HTERT RPE-1 (cell line): ENCODE measurements around the gene CFL1.

Experiments used
- in situ Hi-C: fragments of 300-500 bp; cut with MboI; formaldehyde crosslinking; loops from 4 replicates; pipeline ENCODE4 v1.14.3; 2020; ENCODE audit warnings: low sequenced_read_pairs

The CFL1 gene

GRCh38 chr11:65888163-65888814 lies 30.3 kb upstream of the CFL1 start, which contains the start of gene FIBP:
TSS of gene FIBP (minus strand) at chr11:65888471. CDS start at chr11:65888418, 53 bp downstream.
- in situ Hi-C loops: no loop called here

- in situ Hi-C loops: no loop called here
Observed at GRCh38 chr11:65887723-65888162, 29.8 kb upstream of the CFL1 start.

DNA sequence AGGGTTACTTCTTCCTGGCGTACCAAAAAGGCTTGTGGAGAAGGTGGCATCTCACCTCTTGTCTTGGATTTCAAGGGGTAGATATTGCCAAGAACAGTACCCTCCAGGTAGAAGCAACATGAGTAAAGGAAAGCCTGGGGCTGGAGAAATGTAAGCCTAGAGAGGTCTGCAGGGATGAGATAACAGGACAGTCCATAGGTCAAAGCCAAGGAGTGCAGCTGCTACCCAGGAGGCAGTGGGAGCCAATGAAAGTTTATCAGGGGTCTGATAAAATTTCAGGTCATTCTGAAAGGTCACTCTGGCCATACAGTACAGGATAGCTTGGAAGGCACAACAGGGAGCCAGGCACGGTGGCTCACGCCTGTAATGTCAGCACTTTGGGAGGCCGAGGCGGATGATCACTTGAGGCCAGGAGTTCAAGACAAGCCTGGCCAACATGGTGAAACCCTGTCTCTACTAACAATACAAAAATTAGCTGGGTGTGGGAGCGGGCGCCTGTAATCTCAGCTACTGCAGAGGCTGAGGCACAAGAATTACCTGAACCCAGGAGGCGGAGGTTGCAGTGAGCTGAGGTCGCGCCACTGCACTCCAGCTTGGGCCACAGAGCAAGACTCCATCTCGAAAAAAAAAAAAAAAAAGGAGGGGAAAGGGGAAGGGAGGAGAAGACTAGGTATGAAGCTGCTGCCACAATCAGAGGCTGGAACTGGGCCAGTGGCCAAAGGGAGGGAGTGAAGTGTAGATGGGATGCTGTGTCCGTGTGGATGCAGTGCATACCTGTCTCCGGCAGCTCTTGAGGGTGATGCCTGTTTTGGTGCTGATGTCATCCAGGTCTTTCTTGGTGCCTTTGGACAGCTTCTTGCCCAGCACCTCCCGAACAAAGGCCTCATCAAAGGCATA lies 29.1 kb upstream of the CFL1 start:
- in situ Hi-C loops: no loop called here

GRCh38 chr11:65885808-65886536 lies 28.0 kb upstream of the CFL1 start:
- in situ Hi-C loops: no loop called here

DNA sequence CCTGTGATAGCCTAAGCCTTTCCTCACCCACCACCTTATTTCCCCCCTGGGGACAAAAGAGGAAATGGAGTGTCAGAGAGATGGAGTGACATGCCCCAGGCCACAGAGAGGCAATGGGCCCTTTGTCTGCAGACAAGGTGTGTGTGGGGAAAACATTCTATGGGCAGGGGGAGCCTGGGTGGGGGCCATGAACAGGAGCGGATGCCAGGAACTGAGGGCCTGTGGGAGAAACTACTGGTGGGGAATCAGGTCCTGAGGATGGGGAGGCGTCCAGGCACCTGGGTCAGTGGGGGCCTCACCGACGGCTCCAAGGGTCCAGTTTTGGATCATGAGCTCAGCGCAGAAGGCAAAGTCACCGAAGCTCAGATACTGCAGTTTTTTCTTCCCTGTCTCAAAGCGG lies 27.3 kb upstream of the CFL1 start:
- in situ Hi-C loops: no loop called here

DNA sequence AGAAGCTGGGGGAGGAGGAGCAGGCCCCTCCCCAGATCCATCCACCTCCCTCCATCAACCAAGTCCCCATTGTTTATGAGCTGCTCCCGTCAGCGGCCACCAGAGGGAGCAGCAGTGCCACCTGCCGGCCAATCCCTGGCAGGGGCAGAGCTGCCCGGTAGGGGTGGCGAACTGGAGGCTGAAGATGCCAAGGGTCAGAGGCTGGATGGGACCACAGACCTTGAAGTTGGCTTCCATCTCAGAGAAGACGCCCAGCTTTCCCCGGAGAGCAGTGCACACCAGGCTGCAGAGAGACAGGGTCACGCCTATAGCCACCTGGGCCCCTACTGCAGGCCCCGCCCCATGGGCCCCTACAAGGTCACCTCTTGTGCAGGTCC lies 26.7 kb upstream of the CFL1 start:
- in situ Hi-C loops: no loop called here

DNA sequence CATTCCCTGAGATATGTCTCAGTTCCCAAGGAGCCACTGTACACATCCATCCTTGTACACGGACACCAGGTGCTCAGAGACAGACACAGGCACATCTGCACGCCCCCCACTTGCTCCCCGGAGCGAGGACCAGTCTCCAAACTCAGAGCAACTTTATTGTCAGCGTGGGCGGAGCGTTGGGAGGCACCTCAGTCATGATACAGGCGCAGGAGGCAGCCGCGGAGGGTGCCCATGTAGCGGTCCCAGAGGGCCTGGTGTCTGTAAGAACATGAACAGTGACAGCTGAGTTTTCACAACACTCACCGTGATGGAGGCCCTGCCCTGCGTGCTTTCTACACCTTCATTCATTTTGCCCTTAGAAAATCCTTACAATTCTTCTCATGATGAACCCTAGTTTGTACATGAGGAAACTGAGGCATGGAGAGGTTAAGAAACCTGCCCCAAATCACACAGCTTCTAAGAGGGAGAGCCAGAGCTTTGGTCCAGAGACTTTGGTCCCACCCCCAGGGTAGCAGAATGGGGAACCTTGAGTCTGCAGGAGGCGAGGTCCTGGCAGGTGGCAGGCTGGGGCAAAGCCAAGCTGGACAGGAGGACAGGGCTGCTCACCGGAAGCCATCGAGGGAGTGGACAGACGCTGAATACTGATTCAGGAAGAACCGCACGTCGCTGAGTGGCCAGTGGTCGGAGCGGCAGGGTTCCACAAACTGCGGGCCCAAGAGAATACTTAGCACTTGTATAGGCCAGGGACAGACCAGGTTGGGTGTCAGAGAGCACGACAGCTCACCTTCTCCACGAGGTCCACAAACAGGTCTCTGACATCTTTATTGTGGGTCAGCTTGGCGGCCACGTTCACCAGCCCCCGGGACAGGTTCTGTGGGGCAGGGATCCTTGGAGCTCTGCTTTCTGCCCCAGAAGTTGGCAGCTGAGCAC lies 26.1 kb upstream of the CFL1 start:
- in situ Hi-C loops: no loop called here

DNA sequence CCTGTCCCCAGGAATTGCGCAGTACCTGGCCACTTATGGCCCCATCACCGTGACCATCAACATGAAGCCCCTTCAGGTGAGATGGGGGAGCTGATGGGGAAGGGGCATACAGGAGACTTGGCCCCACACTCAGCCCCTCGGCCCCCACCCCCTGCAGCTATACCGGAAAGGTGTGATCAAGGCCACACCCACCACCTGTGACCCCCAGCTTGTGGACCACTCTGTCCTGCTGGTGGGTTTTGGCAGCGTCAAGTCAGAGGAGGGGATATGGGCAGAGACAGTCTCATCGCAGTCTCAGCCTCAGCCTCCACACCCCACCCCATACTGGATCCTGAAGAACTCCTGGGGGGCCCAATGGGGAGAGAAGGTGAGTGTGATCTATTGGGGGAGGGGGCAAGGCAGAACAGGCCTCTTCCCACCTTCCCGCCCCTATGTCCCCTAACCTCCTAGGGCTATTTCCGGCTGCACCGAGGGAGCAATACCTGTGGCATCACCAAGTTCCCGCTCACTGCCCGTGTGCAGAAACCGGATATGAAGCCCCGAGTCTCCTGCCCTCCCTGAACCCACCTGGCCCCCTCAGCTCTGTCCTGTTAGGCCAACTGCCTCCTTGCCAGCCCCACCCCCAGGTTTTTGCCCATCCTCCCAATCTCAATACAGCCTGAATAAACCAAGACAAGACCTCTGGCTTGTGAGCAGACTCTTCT lies 25.2 kb upstream of the CFL1 start:
- in situ Hi-C loops: no loop called here

DNA sequence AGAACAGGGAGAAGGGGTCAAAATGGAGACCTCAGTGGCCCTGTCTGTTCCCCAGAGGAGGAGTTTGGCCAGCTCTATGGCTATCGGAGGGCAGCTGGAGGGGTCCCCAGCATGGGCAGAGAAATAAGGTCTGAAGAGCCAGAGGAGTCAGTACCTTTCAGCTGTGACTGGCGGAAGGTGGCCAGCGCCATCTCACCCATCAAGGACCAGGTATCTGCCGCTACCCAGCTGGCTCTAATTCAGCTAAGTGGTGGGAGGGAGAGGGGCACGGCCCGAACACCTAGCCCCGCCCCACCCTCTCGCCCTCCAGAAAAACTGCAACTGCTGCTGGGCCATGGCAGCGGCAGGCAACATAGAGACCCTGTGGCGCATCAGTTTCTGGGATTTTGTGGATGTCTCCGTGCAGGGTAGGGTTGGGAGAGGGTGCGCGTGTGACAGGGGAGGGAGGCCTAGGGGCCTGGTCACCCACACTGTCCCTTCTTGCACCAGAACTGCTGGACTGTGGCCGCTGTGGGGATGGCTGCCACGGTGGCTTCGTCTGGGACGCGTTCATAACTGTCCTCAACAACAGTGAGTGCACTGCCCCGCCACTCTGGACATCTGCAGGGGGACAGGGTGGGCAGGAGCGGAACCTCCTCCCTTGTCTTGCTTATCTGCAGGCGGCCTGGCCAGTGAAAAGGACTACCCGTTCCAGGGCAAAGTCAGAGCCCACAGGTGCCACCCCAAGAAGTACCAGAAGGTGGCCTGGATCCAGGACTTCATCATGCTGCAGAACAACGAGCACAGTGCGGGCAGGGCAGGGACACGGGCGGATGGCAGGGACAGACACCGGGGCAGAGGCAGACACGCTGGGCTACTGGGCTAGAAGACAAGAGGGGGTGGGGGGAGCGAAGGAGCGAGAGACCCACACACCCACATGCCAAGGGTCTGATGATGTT lies 24.4 kb upstream of the CFL1 start:
- in situ Hi-C loops: no loop called here

- in situ Hi-C loops: no loop called here
Observed at GRCh38 chr11:65880844-65881421, 23.0 kb upstream of the CFL1 start.

- in situ Hi-C loops: no loop called here
Observed at GRCh38 chr11:65880027-65880426, 22.0 kb upstream of the CFL1 start.

- in situ Hi-C loops: no loop called here
Observed at GRCh38 chr11:65879617-65880016, 21.6 kb upstream of the CFL1 start, which contains the start of gene CTSW. TSS of gene CTSW (plus strand) at chr11:65879837. CDS start at chr11:65879855, 18 bp downstream.

GRCh38 chr11:65873318-65874156 lies 15.6 kb upstream of the CFL1 start:
- in situ Hi-C loops: no loop called here

DNA sequence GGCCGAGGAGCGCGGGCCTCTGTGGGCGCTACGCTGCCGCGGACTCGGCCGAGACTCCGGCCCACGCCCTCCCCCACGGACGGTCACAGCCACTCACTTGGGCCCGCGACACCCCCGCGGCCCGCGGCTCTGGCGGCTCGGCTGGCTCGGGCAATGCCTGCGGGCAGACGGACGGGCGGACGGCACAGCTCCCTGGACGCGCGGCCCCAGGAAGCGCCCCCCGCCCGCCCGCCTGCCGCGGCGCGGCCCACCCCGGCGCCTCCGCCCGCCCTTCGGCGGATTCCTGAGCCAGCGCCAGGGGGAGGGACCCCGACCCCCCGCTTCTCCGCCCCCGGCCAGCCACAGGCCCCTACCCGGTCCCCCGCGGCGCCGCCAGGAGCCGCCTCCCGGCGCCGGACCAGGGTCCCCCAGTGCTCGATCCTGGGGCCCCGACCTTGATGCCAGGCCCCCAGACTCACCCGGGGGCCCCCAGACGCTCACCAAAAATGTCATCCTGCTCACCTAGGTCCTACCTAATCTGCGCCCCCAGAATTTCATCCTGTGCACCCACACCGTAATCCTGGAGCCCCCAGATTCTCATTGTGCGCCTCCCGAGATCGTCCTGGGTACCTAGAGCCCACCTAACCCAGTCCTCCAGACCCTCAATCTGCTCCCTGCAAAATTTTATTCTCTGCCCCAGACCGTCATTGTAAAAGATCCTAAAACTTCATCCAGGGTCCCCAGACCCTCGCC lies 14.8 kb upstream of the CFL1 start, which contains the start of gene EFEMP2:
Gene EFEMP2 (minus strand): TSS at position 215 of the 732 bp plus-strand sequence. CDS start 446 bp downstream, outside the sequence.
- in situ Hi-C loops: no loop called here

DNA sequence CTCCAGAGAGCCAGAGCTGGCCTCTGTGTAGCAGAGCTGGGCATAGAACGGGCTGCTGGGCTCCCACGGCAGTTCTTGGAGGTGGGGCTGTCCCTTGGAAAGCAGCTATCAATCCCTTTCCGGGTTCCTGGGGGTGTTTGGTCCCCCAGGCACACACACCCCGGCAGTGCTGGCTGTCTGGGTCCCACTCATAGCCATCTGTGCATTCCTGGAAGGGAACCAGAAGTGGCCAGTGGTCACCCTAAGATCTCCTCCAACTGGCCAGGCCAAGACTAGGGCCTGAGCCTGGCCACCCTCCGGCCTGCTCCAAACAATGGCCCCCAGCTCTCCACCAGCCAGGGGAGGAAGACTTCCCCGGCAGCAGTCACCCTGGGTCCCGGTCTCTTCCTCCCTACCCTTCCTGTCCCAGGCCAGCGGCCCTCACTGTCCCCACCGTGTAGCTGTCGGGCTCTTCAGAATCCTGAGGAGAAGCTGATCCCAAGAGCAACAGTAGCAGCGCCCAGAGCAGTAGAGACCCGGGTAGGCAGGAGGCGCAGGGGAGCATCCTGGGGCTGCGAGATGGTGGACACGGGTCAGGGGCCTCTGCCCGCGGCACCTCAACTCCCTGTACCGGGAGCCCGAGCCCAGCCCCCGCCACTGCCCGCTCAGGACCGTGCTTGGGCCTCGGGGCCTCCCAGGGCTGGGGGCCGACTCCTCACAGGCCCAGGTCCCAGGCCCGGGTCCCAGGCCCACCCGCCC lies 14.0 kb upstream of the CFL1 start:
- in situ Hi-C loops: no loop called here
